HG02759 (cell line): ENCODE results near the gene KCNJ18.
"Not testable (repeated sequence)": the region's sequence is repeated elsewhere in the genome, so short reads cannot be mapped to it uniquely, and the experiment has no call there.

Experiments
- ATAC-seq: cut with Tn5 transposase; IDR thresholded peaks from one replicate; pipeline ENCODE4 v1.9.1; 2021; ENCODE audit warnings: mild to moderate bottlenecking, moderate library complexity; ENCODE audit not compliant: unreplicated experiment

The KCNJ18 gene

DNA sequence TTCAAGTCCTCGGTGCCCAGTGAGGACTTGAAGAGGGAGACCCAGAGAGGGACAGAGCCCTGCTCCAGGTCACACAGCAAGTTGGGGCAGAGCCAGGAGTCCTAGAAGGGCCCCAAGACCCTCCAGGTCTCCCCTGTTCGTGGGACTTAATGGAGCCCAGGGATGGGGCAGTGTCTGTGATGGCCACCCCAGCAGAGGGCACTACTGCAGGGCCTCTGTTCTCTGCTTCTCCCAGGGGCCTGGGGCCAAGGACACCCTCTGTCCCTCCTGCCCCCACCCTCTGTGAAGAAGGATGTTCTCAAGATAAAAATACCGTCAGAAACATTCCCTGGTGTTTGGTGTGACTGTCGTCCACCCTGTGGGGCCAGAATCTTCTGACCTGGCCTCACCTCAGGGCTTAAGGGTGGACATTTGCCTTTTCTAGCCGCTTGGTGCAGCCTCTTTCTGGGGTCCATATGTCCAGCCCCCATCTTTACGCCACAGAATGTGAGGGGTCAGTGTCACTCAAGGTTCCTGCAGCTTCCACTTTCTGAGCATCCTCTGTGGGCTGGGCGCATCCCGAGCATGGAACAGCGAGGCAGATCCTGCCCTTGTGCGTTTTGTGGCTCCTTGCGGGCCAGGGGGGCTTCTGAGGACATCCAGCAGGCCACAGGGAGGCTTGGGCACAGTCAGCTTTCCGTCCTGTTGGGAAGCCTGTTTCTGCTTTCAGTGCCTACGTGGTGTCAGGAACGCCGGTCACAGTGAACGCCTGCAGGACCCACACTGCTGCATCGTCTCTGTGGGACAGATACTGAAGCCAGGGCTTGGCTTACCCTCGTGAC lies at the start of gene KCNJ18:
TSS of gene KCNJ18 (plus strand) at position 641 of the 821 bp plus-strand sequence. CDS start 10,264 bp downstream, outside the sequence.
- ATAC-seq, result not testable (repeated sequence)

DNA sequence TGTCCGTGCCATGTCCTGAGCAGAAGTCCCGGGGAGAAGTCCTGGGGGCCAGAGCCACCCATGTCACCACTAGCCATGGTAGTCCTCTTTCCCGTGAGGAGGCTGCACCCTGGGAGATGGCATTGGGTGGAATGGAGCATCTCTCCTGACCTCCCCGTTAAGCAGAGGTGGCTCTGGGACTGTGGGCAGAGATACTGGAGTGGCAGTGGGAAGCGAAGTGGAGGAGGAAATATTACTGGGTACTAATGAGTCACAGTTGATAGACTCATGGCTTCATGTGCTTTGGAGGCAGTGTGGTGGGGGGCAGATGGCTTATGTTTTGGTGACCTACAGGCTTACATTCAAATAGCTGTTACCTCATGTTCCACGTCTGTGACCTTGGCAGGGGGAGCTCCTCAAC lies 44.2 kb upstream of the KCNJ18 start:
- not testable (repeated sequence) for ATAC-seq

DNA sequence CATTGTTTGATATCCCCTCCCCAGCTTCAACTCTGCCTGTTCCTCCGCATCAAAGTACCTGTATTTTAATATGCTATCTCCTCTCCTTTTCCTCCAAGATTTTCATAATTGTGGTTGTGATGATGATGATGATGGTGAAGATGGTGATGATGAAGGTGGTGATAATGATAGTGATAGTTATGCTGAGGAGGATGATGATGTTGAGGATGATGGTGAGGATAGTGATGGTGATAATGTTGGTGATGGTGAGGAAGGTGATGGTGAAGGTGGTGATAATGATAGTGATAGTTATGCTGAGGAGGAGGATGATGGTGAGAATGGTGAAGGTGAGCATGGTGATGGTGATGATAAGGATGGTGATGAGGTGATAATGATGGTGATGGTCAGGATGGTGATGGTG lies 42.3 kb upstream of the KCNJ18 start:
- ATAC-seq, result not testable (repeated sequence)

DNA sequence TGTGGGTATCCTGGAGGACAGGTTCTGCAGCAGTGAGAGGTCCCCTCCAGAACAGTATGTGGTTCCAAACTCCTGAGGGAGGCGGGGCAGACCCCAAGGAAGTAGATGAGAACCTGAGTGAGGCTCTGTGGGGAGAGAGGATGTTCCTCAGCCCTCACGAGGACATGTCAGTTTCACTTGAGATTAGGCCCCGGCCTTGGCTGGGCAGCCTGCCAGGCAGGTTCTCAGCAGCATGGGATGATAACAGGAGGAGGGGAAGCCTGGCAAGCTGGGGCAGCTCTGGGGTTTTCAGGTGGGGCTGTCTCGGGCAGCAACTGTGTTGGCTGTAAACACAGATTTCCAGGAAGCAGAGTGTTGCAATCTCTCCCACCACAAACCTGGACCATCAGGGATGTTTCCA lies 40.3 kb upstream of the KCNJ18 start:
- ATAC-seq, result not testable (repeated sequence)

DNA sequence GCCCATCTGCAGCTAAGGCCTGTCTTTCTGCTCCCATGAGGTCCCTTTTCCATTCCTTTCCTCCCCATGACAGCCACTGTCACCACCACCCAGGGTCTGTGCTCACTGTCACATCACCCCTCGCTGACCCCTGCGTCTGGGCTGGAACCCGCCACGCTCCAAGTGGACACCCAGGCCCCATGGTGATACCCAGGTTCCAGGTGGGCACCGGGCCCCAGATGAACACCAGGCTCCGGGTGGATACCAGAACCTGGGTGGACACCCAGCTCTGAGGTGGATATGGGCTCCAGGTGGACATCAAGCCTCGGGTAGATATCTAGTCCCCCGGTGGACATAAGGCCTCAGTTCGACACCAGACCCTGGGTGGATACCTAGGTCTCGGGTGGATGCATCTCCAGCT lies 39.1 kb upstream of the KCNJ18 start:
- ATAC-seq, result not testable (repeated sequence)

DNA sequence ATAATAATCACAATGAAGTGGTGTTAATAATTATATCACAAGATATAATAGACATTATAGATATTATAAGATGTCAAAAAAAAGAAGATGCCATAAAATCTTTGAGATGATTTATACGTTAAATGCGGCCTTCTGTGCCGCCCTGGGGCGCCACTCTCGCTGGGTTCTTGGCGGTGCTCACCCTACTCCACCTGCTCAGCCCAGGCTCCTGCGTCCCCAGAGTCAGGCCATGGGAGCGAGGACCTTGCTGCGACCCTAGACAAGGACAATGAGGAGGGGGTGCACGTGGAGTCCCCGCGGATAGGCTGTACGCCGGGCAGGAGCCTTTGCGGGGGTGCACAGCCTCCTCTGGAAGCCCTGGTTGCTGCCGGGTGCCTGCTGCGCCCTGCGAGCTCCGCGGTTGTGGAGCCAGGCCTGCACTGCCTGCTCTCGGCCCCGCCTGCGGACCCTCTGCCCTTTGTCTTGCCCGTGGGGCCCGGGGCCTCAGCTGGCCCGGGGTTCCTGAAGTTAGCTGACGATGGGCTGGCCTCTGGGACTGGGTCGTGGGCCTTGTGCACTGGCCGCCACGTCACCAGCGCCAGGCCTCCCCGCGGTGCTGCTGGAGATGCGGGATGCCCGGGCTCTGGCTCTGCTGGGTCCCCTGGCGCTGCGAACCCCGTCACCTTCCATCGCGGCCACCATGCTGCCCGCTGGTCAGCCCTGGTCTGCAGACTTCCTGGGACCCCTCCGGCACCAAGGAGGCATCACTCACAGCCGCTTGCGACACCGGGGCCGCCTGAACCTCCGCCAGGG lies 35.6 kb upstream of the KCNJ18 start:
- not testable (repeated sequence) for ATAC-seq

DNA sequence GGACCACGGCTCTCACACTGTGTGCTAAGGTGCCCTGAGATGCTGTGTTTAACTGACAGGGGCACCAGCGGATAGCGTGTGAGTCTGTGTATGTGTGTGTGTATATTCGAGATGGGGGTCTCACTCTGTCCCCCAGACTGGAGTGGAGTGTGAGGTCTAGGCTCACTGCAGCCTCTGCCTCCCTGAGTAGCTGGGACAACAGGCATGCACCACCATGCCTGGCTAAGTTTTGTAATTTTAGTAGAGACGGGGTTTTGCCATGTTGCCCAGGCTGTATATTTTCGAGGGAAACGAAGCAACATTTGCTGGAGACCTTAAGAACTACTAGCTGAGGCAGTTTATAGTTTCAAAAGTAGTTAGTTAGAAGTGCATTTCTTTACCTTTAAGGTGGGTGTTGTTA lies 32.7 kb upstream of the KCNJ18 start:
- not testable (repeated sequence) for ATAC-seq

DNA sequence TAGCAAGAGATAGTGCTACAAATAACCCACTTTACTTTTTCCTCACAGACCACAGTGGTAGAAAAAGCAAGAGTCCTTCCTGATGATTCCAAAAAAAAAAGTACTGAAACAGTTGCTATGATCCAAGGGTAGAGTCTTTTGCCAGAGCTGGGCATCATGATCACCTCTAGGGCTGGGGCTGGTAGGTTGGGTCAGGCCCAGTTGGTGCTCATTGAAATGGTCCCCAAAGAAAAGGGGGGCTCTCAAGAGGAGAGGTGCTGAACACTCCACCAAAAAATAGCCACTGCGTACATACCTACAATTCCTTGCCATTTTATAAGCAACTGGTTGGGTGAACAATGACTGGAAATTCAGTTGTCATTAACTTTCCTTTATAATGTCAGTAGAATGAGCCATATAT lies 30.9 kb upstream of the KCNJ18 start:
- ATAC-seq, result not testable (repeated sequence)

DNA sequence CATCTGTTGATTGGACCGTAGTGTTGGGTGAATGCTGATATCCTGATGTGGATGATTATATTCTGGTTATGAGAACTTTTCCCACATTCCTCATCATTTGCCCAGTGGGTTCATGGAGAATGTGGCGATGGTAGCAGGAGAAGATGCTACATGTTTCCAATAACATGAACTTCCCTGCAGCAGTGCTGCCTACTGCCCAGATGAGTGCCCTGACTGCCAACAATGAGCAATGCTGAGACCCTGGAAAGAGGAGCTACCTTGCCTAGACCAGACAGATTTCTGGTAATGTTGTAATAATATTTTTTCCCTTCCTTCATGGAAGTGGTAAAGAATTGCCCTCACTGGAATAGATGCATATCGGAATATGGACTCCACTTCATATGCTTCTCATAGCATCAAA lies 29.2 kb upstream of the KCNJ18 start:
- not testable (repeated sequence) for ATAC-seq

DNA sequence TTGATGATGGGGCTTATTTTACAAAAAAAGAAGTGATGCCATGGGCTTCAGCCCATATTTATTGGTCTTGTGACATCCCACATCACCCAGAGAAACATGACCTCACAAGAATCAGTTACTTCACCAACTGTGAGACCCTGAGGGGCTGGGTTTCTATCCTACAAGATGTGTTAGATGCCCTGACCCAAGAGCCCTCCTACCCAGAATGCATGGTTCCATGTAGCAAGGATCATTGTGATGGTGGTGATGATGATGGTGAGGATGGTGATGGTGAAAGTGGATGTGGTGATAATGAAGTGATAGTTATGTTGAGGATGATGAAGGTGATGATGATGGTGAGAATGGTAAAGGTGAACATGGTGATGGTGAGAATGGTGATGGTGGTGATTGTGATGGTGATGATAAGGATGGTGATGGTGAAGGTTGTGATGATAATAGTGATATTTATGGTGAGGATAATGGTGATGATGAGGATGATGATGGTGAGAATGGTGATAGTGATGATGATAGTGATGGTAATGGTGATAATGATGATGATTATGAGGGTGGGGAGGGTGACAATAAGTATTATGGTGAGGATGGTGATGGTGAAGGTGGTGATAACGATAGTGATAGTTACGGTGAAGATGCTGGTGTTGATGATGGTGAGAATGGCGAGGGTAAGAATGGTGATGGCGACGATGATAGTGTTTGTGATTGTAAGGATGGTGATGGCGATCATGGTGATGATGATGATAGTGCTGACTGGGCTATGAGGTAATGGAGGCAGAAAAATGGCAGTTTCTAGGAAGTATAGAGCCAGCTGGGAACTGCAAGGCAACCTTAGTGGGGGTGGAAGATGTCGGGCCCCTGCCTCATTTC lies 28.5 kb upstream of the KCNJ18 start:
- not testable (repeated sequence) for ATAC-seq

DNA sequence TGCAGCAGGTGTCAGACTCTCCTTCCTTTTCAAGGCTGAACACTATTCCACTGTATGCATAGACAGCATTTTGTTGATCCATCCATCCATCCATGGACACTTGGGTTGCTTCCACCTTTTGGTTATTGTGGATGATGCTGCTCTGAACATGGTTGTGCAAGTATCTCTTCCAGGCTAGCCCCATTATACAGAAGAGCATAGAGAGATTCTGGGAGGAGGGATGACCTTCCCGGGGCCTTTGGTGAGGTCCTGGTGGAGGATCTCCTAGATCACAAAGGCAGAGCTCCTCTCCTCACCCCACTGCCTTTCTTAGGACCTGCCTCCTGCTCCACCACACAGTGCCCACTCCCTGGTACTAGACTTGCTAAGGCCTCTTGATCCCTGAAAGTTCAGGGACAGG lies 27.2 kb upstream of the KCNJ18 start:
- ATAC-seq, result not testable (repeated sequence)

DNA sequence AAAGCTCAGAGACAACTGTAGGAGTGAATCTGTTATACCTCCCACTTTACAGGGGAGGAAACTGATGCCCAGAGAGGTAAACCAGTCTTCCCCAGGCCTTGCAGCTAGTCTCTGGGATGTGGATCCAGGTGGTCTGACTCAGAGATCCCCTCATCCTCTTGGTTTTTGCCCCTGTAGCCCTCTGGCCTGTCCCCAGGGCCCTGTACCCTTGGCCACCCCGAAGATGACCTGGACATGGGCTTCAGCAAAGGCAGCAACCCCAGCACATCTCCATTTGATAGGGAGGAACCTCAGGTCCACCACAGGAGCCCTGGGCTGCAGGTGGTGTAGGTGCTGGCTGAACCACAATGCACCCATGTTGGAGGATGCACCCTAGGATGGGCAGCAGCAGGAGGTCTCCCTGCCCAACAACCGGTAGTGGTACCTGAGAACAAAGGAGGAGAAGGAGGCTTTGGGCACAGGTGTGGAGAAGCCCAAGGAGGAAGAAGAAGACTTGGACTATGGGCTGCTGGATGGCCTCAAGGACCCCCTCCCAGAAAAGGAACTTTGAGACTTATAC lies 26.3 kb upstream of the KCNJ18 start:
- ATAC-seq, result not testable (repeated sequence)

DNA sequence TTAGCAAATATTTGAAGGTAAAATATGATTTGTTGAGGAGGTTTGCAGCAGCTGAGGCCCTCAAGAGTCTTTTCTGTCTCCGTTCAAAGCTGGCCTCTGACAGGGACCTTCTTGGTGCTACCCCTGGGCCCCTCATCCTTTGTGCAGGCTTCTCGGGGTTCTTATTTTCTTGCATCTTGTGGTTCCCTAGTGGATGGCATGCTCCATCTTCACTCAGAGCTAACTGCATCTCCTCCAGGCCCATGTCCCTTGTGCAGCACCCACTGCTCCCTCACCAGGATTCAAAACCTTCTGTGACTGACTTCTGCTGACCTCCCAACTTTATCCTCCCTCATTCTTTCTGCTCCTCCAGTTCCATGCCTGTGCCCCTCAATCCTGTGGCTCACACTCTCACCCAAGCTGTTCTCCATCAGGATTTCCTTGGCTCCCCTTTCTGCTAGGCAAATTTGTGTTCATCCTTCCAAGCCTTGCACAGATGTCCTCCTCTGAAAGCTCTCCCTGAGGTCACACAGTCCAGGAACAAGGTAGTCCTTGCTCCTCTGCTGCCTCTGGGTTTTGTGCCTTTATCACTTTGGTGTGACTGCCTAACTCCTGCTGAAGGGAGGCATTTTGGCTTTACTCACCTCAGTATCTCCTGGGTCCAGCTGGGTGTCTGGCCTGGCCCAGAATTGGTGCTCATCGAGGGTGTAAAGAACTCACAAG lies 25.5 kb upstream of the KCNJ18 start:
- not testable (repeated sequence) for ATAC-seq

DNA sequence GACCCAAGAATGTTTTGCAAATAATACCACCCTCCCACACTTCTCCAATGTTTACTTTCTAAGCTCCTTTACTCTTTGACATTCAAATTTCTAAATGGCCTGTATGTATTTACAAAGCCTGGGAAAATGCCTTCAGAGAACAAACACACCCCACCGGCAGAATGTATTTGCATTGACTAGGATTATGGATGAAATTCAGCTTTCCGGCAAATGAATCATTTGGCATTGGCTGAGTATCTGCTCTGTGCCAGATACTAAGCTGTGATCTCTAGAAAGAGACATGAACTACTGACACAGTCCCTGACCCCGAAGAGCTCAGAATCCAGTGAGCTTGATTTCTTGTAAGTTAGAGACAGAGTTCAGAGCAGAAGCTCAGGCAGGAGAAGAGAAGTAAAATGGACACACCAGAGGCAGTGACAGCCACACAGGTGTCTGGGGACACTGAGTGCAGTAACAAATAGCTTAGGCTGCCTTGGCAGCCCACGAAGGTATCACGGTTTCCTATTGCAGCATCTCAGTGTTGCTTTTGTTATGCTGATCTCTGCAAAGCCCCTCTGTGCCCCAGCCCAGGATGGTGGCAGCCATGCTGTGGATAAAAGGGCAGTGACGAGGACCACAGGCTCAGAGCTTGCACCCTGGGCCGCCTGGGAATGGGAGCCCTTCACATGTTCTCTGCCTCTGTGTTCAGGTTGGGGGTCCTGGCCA lies 24.8 kb upstream of the KCNJ18 start:
- not testable (repeated sequence) for ATAC-seq

DNA sequence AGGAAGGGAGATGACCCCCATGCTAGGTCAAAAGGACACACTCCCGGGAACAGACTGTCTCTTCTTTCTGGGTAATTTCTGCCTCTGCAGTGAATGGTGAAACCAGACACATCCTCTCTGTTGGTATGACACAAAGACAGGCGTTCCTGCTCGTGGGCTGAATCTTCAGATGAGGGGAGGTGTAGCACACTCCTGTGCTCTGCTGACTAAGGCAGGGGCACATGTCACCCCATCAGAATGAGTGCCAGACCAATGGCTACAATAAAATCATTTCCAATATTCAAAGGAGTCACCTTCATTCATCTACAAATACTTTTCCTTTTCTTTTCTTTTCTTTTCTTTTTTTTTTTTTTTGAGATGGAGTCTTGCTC lies 24.2 kb upstream of the KCNJ18 start:
- ATAC-seq, result not testable (repeated sequence)

DNA sequence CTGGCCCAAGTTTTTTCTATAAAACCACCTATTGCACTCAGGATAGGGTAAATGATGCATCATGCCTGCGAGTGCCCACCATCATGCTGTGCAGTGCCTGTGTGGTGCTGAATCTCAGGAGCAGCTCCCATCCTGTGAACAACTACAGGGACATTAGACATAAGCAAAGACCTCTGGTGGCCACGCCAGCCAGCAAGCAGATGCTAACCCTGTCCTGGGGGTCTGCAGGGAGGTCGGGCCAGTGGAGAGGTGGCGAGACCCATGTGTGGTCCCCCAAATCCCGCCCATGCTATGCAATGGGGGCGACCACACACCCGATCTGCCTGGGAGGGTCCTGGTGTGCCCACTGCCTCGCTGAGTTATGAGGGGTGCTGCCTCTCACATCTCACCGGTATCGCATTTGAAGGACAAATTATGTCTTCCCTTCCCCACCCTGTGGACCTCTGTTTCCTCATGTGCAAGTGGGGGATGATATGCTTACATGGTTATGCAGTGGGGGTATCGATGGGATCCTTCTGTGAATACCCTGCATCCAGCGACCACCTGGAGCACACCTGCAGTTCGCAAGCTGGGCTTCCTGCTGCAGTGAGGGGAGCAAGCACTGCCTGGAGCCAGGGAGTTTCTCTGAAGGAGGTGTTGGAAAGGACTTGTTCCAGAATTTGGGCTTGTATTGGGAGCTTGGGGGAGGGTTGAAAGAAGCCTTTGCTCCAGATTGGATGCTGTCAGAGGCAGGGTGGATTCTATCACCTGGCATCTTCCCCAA lies 23.4 kb upstream of the KCNJ18 start:
- ATAC-seq, result not testable (repeated sequence)

DNA sequence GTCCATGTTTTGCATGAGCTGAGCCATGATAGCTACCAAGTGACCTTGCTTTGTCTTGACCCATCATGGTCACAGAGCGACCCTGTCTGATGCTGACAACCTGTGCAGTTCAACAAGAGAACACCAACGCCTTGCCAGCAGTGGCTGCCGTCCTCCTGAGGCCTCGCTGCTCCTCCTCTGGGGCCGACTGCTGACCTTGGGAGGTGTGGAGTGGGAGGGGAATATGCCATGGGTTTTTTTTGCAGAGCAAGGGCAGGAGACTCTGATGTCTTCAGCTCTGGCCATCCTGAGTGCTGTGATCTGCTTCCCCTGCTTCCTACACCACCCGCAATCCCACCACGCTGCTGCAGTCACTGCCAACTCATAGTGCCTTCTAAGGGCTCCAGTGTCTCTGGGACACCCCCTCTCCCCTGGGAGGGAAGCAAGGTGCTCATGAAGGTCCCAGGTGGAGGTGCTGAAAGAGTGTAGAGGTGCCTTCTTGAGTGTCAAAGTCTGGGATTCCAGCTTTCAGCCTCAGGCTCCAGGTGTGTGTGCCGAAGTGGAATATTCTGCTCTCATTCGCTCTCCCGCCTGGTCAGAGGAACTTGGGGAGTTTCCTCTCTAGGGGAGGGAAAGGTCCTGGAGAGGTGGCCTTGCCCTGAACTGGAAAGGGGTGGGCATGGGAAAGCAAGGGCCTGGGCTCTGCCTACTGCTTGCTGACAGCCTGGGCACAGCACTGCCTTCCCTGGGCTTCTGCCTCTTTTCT lies 22.5 kb upstream of the KCNJ18 start:
- not testable (repeated sequence) for ATAC-seq
